Hematopoietic multipotent progenitor cell treated with erythropoietin and hydrocortisone succinate and interleukin-3 and kit ligand, for 15 days (in vitro differentiated cells): ENCODE results near the gene AACS.
"Not testable (repeated sequence)": the region's sequence is repeated elsewhere in the genome, so short reads cannot be mapped to it uniquely, and the experiment has no call there.

Experiments
- DNase-seq: peaks from one replicate; pipeline ENCODE4 v3.0.0-alpha.2; 2015; ENCODE audit warnings: low spot score

AACS gene

GRCh38 chr12:125057708-125058107 lies 7.5 kb upstream of the AACS start:
- no peak for DNase-seq

GRCh38 chr12:125061229-125061628 lies 4.0 kb upstream of the AACS start:
- no peak for DNase-seq

GRCh38 chr12:125063522-125063921 lies 1.7 kb upstream of the AACS start:
- not testable (repeated sequence) for DNase-seq

- no peak for DNase-seq
These were observed 743 bp upstream of the AACS start for GRCh38 chr12:125064492-125064891.

- no peak for DNase-seq
These were observed 810 bp downstream of the AACS start for GRCh38 chr12:125065919-125066570.

GRCh38 chr12:125068391-125068790 lies 3.2 kb downstream of the AACS start:
- no peak for DNase-seq

- no peak for DNase-seq
These were observed 4.4 kb downstream of the AACS start for GRCh38 chr12:125069616-125070015.

GRCh38 chr12:125070112-125070511 lies 4.9 kb downstream of the AACS start:
- no peak for DNase-seq

GRCh38 chr12:125070661-125071390 lies 5.6 kb downstream of the AACS start:
- no peak for DNase-seq

- no peak for DNase-seq
These were observed 6.2 kb downstream of the AACS start for GRCh38 chr12:125071456-125071855.

- no peak for DNase-seq
These were observed 7.3 kb downstream of the AACS start for GRCh38 chr12:125072496-125072895.

- DNase-seq = not testable (repeated sequence)
These were observed 9.1 kb downstream of the AACS start for GRCh38 chr12:125074294-125074693.

GRCh38 chr12:125076103-125076502 lies 10.9 kb downstream of the AACS start:
- DNase-seq = no peak

GRCh38 chr12:125079084-125079483 lies 13.8 kb downstream of the AACS start:
- no peak for DNase-seq

- no peak for DNase-seq
These were observed 14.7 kb downstream of the AACS start for GRCh38 chr12:125079648-125080645.

GRCh38 chr12:125081427-125081826 lies 16.2 kb downstream of the AACS start:
- no peak for DNase-seq

- DNase-seq = no peak
These were observed 17.8 kb downstream of the AACS start for GRCh38 chr12:125083072-125083471.

- not testable (repeated sequence) for DNase-seq
These were observed 23.0 kb downstream of the AACS start for GRCh38 chr12:125088199-125088598.

GRCh38 chr12:125089083-125089482 lies 23.8 kb downstream of the AACS start:
- no peak for DNase-seq

GRCh38 chr12:125089626-125090025 lies 24.4 kb downstream of the AACS start:
- no peak for DNase-seq

- DNase-seq = no peak
These were observed 25.2 kb downstream of the AACS start for GRCh38 chr12:125090437-125090836.

GRCh38 chr12:125091401-125091800 lies 26.2 kb downstream of the AACS start:
- no peak for DNase-seq
